Activated CD4-positive, alpha-beta T cell treated with anti-CD3 and anti-CD28 coated beads for 1 hour (primary cell): ENCODE data around the gene KAZN.

Experiments
- DNase-seq: peaks from one replicate; pipeline ENCODE4 v3.0.0-alpha.2; 2020

Gene KAZN

GRCh38 chr1:14869187-14869586 lies 270.7 kb downstream of the KAZN start:
- DNase-seq = no peak

- DNase-seq = no peak
Measured at GRCh38 chr1:14871218-14871970, 272.9 kb downstream of the KAZN start.

DNA sequence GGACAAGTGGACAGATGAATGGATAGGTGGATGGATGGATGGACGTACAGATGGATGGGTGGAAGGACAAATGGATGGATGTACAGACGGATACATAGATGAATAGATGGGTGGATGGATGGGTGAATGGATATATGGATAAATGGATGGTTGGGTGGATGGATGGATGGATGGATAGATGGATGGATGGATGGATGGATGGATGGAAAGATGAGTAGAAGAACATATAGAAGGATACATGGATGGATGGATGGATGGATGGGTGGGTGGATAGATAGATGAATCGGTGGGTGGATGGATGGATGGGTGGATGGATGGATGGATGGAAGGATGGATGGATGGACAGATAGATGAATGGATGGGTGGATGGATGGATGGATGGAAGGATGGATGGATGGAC lies 274.3 kb downstream of the KAZN start:
- DNase-seq = no peak

DNA sequence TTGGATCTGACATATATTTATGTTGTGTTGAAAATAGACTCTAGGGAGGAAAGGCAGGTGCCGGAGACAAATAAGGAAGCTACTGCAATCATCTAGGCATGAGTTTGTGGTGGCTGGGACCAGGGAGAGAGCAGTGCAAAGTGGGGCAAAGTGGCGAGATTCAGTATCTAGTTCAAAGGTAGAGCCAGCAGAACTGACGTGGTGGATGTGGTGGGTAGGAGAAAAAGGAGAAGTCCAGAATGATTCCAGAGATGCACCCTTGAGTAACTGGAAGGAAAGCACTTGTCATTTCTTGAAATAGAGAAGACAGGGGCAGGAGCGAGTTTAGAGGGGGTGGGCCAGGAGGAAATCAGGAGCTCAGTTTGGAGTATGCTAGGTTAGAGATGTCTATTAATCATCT lies 275.2 kb downstream of the KAZN start:
- DNase-seq = no peak

DNA sequence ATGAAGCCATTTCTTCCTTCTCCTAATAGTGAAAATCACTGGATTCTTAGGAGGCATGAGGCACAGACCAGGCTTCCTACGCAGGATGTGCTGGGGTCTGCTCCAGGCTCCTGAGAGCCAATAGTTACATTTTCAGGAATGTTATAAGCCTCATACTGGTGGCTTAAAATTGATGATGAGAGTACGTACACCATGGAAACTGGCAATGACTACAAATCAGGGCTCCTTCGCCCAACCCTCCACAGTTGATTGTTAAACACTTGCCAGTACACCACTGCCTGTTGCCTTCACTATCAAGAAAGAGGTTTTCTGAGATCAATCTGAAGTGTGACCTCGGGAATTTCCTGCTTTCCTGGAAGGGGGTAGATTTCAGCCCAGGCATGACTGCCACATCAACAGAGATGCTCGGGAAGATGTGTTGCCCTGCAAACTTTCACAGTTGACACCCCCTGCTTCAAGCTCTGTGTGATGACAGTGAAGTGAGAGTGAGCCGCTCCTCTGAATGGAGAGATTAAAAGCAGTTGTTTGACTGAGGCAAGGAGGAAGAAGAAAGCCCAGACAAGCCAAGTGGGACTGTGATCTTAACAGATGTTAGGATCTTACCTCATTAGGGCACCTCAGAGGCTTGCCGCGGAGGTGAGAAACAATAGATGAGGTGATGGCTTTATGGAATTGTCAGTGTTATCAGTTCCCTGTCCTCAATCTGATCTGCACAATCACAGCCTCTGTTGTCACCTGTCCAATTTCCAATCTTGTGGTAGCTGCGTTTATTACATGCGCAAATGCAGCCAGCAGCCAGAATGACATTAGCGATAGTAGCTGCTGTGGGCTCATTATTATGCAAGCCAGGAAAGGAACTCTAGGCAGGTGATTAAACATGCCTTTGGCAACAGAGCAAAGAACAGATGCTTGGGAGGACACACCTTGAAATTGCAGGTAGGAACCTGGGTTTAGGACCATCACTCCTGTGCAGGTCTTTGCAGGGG lies 277.3 kb downstream of the KAZN start:
- no peak for DNase-seq

DNA sequence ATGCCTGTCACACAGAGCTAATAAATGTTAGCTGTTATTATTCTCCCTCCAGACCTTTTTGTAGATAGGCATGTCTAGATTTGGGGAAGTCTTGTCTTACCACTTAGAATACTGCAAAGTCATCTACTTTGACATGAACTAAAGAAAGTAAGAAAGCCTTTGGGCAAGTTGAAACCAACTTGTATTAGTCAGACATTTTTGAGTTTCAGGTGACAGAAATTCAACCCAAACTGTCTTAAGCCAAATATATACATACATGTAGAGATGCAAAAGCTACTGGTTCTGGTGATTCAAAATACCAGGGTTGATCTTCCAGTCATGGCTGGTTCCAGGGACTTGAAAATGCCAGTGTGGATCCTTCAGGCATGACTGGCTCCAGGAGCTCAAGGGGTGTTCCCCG lies 278.3 kb downstream of the KAZN start:
- DNase-seq = no peak

DNA sequence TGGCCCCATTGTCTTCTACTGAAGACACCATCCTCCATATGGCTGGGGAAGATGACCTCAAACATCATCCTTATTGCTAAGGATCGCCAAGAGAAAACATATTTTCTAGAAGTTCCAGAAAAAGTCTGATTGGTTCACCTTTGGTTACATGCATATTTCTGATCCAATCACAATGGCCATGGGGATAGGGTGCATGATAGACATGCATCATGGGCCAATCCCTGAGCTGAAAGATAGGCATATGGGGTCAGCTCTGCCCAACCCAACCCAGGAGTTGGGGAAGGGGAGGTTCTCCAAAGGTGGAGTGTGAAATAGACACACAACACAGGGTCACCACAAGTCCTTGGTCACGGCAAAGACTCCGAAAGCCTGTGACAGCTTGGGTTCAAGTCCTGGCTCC lies 278.7 kb downstream of the KAZN start:
- DNase-seq = no peak

DNA sequence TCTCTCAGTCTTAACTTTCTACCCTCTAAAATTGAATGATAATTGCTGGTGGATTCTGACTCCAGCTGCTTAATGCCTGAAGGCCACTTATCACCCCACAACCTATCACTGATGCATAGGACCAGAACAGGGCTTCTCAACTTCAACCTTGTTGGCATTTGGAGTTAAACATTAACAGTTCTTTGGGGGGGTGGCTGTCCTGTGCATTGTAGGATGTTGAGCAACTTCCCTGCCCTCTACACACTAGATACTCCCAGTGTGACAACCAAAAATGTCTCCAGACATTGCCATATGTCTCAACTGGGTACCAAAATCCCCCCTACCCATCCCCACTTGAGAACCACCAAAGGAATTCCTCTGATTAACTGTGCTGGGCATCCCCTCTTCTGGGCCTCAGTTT lies 279.6 kb downstream of the KAZN start:
- DNase-seq = no peak

GRCh38 chr1:14878951-14879350 lies 280.5 kb downstream of the KAZN start:
- no peak for DNase-seq

- no peak for DNase-seq
Measured at GRCh38 chr1:14880456-14881316, 282.2 kb downstream of the KAZN start.

GRCh38 chr1:14881775-14882672 lies 283.5 kb downstream of the KAZN start:
- no peak for DNase-seq

DNA sequence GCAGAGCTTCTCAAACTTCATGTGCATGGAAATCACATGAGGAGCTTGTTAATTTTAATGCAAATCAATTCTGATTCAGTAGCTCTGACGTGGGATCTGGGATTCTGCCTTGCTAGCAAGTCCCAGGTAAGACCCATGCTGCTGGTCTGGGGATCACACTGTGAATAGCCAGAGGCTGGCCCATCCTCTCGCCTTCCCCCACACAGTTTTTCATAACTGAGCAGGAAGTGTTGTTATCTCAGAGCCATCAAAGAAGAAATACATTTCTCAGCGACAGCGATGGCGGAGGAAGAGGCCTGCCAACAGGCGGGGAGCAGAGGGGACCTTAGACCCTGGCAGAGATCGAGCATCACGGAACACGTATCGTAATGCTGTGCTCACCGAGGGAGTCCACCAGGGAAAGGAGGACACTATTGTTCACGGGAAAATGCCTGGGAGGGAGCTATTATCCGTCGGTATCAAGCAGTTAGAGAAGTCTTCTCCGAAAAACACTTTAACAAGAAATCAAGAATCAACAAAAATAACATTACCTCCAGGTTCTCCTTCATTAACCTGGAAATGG lies 286.2 kb downstream of the KAZN start:
- DNase-seq = no peak

DNA sequence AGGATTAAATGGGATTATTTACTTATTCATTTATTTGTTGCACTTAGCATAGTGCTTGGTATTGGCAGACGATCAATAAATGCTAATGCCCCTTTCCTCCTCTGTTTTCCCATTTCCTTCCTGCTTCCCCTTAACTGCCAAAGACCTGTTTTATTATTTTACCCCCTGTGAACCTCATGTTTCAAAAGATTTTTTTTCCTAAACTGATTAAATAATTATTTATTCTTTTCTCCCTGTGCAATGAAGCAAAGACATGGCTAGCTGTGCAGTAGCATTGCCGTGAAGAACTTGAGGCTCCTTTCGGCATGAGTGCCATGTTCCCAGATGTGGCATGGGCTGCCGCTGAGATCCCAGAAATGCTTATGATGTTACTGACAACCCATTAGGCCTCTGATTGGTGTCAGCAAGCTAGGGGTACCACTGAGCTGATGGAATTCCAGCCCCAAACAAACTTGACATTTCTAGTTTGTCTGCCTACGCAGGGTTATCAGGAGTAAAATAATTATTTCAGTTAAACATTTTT lies 288.6 kb downstream of the KAZN start:
- DNase-seq = no peak

GRCh38 chr1:14887764-14888350 lies 289.4 kb downstream of the KAZN start:
- DNase-seq = no peak

- DNase-seq = no peak
Measured at GRCh38 chr1:14888374-14888773, 289.9 kb downstream of the KAZN start.

DNA sequence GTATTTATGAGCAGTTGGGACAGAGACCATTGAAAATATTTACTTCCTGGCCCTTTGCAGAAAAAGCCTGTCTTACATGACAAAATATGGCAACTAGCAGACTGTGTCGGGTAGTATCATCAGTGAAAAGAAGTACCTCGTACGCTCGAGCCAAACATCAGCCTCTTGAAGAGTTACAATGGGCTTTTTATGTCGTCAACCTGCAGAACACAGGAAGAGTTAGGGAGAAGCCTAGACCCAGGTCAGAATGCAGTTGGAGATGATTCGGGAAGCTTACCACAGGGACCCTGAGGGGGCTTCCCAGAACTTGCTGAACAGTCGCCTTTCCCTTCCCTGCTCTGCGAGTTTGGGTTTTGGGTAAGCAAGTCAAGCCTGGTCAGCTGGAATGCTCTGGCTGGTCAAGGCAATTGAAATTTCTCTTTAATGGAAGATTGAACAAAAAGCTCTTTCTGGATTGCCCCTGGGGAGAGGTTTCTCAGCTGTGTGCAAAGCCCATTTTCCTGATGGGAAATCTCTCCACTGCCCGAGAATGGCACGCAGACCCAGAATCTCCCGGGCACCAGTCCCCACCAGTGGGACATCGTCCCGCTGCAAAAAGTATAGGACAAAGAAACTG lies 291.4 kb downstream of the KAZN start:
- no peak for DNase-seq

DNA sequence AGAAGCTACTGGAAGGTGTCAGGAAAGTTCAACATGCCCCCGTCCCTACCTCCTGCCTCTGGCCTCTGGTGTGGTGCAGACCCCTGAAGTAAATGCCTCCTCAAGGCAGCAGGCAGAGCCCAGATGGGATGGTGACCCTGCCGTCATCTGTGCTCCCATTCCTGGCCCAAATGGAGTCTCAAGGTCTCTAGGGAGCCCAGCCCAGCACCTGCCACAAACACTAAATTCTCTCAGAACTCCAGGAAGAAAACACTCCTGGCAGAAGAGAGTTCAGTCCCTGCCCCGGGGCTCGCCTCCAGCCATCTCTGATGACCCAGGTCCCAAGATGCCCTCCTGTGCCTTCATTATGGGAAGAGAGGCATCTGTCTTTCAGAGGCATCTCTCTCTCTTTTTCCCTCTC lies 293.5 kb downstream of the KAZN start:
- no peak for DNase-seq

GRCh38 chr1:14894811-14895560 lies 296.5 kb downstream of the KAZN start:
- DNase-seq = no peak

DNA sequence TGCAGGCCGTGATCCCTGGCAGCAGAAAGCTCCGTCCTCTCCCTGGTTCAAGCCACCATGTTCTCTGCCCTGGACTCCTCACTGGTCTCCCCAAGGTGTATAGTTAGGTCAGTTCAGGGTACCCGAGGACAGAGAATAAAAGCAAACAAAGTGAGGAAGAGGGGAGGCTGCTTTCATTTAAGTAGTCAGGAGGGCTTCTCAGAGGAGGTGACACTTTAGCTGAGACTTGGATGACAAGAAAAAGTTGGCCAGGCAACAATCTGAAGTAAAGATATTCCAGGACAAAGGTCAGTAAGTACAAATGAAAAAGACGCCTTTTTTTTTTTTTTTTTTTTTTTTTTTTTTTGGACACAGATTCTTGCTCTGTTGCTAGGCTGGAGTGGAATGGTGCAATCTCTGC lies 297.2 kb downstream of the KAZN start:
- DNase-seq = no peak
